ENCODE data around the gene CTAGE6.
"Not testable (repeated sequence)": the region's sequence is repeated elsewhere in the genome, so short reads cannot be mapped to it uniquely, and the experiment has no call there.

Gene CTAGE6

DNA sequence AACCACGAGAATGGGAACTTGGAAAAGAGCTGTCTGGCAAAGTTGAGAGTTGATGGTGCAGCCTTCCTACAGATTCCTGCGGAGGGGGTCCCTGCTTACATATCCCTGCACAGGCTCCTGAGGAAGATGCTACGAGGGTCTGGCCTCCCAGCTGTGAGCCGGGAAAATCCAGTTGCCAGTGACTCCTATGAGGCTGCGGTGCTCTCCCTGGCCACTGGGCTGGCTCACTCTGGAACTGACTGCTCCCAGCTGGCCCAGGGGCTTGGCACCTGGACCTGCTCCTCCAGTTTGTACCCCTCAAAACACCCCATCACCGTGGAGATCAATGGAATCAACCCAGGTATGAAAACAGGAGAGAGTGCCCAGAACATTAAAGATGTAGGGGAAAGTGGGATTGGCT lies 37.2 kb downstream of the CTAGE6 start:
- not testable (repeated sequence) for DNase-seq

DNA sequence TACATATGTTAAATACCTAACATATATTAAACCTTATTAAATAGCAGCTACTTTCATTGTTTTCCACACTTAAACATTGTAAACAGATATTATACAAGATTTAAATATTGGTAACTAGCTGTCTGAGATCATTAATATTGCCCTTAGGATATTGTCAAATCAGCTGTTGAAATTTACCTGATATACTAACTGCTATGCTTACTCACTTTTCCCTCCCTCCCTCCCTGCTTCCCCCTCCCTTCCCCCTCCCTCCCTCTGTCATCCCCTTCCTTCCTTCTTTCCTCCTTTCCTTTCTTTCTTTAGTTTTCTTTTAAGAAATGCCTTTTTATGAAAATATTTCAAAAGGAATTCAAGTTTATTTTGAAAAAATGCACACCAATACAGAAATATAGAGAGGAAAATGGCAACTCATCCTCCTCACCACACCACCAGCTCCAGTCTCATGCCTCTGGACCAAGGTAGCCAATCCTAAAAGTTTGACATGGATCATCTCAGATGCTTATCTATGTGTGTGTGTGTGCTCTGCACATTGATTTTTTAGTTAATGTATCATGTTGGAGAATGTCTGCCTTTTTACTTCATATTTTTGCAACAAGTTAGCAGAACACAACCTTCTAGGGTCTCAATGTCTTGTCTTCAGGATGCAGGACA lies 41.8 kb downstream of the CTAGE6 start:
- not testable (repeated sequence) for DNase-seq

DNA sequence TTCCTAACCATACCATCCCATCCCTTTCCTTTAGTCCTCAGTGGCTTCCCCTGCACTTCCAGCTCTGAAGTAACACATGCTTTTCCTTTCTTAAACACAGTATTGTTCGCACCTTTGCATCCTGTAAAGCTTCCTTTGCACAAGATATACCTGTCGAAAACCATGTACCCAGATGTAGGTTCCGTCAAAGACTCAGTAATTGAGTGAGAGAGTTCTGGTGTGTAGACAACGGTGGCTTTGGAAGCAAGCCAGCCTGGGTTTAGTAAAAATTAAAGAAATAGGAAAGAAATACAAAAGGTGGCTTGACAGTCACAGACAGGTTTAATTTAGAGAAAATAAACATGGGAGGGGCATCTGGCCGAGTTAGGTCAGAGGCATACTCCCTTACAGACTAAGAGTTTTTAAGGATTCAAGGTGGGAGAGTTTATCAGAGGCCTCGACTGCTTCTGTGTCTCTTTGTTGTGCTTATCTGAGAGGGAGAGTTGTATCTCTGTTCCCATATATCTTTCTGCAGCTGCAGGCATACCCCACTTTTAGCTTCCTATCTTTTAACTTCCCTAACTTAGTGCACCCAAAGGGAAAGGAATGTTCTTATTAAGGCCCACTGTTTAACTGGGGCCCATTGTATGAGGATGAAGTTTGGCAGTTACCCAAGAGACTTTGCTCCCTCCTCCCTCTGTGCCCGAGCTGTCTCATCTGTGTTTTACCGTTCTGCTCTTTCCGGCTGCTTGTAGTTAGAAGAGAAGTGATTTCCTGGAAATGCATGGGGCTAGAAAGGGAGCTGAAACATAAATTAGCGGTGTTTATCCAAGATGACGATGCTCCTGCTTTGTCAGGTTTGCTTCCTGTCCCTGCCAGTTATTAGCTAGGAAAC lies 42.7 kb downstream of the CTAGE6 start:
- not testable (repeated sequence) for DNase-seq

DNA sequence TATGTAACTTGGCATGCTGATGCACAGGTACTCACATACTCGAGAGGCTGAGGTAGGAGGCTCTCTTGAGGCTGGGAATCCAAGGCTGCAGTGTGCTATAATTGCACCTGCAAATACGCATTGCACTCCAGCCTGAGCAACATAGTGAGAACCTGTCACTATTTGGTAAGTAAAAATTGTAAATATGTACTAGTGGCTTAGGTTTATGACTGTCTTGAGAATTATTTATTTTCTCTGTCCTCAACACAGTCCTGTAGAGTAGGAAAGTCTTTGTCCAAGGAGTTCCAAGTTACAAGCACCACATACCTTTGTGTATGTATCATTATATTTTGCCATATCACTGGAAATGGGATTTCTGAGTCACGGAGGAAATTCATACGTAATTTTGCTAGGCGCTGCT lies 45.1 kb downstream of the CTAGE6 start:
- not testable (repeated sequence) for DNase-seq

DNA sequence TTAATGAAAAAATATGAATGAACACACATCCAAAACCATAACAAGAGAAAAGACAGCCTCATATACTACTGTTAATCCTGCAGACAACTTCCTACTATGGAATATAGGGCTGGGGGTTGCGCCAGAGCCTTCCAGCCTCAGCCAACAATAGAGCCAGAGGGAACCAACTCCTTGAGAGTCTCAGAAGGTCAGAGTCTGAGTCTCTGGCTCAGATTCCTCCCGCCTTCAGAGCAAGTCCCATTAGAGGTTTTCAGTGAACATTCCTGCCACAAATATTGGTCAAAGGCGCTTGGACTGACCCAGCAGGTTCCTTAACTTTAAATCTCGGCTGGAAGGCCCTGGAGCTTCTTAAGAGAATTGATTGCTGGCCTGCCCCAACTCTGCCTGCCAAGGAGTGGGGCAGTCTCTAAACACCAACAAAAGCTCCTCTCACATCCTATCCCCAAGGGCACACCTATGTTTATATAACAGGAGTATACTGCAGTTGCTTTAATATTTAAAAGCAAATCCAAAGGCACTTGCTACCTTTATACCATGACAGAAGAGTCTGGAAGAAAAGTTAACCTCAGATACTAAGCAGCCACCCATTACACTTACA lies 45.7 kb downstream of the CTAGE6 start:
- not testable (repeated sequence) for DNase-seq

DNA sequence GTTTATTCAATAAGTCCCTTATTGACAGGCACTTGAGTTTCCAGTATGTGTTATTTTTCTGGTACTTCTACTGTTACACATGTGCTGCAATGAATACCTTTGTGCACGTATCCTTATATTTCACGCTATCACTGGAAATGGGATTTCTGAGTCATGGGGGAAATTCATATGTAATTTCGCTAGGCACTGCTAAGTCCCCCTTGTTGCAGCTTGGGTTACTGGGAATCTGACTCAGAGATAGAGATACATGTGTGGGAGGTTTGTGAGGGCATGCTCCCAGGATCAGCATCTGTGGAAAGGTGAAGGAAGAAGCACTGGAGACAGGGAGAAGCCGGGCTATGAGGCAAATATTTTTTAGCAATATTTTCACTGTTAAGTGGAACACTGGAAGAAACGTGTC lies 47.6 kb downstream of the CTAGE6 start:
- not testable (repeated sequence) for DNase-seq
